ENCODE data around the gene NUP153. TPM values are rescaled to one million over a fixed set of nuclear protein-coding genes. Genes with fewer than 3 reads are reported as not detected.

The NUP153 gene
- total and polyA plus RNA-seq, 11 donors: 3.7 to 31.7 (median 25.4) TPM

DNA sequence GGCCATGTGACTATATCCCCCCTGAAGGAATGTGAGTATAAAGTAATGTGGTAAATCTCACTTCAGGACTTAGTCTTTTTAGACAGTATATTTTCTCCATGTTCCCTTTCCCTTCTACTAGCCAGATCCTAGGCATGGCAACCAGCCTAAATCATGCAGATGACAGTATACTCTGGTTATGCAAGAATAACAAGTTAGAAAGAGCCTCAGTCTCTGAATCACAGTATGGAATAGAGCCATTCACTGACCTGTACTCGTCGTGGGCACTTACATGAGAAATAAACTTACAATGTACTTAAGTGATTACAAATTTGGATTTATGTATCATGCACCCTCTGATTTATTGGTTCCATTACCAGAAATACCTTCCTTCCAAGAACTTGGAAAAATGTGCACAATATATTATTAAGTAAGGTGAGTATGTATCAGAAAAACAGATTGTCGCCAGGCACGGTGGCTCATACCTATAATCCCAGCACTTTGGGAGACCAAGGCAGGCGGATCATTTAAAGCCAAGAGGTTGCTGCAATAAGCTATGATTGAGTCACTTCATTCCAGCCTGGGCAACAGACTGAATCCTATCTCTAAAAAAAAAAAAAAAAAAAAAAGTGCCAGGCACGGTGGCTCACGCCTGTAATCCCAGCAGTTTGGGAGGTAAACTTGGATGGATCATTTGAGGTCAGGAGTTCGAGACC lies 131.7 kb downstream of the NUP153 start:
- Histone ChIP-seq H3K36me3 (no peaks in the 10 kb centered on the region), H3K4me1 (peaks cover 0 to under 1% (median 0%) of the 10 kb centered on the region in 12 donors), H3K4me3 (no peak overlapping the region), H3K27ac (no peak overlapping the region), H3K27me3 (peaks cover 0 to 4% (median 0%) of the 10 kb centered on the region in 9 donors), H3K9me3 (peaks cover 0 to 14% (median 8%) of the 10 kb centered on the region in 12 donors)
- TF ChIP-seq CTCF (IDR thresholded peaks at IDR 0.05) (no peak), POLR2A (IDR thresholded peaks at IDR 0.05) (no peak)
- DNase-seq (no peak), ATAC-seq (no peak)
- WGBS, 4 donors: 86 to 88% (median 88%) methylated on average over 8 of the region's 8 CpGs
- intact Hi-C loops (cut with DNase I): loop anchor here in 1 of 10 donors (10.0 kb wide), 1 partner anchor 110 kb away; no protein-coding TSS in a partner anchor

GRCh38 chr6:17565399-17565798 lies 141.3 kb downstream of the NUP153 start:
- DNase-seq (no peak), ATAC-seq (no peak)
- no peaks in the 10 kb centered on the region for H3K36me3 ChIP-seq
- WGBS, 4 donors: 84 to 92% (median 87%) methylated on average over 3 of the region's 3 CpGs
- TF ChIP-seq CTCF (IDR thresholded peaks at IDR 0.05): no peak
- TF ChIP-seq POLR2A (IDR thresholded peaks at IDR 0.05): no peak
- no peaks in the 10 kb centered on the region for H3K27me3 ChIP-seq
- peaks cover 0 to 25% (median 4%) of the 10 kb centered on the region in 12 donors for H3K9me3 ChIP-seq
- H3K27ac ChIP-seq: no peak overlapping the region
- intact Hi-C loops (cut with DNase I): no loop called here
- no peak overlapping the region for H3K4me3 ChIP-seq
- H3K4me1 ChIP-seq: no peaks in the 10 kb centered on the region

Other genes with a start within 250 kb of the NUP153 start
- gene FAM8A1, start 106.6 kb downstream of the NUP153 start, total RNA-seq: 10 to 100 TPM; 14.9 to 24.5 (median 17.5) TPM
- 10 to 100 TPM in 1 of 2 donors, 1 to 10 TPM in 1; 9.1 to 14.9 TPM for gene FAM8A1, start 106.6 kb downstream of the NUP153 start, polyA plus RNA-seq